GM19328 (cell line): Measurements from ENCODE around the gene FARP2.

Source experiments
- ATAC-seq: cut with Tn5 transposase; IDR thresholded peaks from one replicate; pipeline ENCODE4 v1.9.1; 2021; ENCODE audit warnings: mild to moderate bottlenecking, moderate library complexity; ENCODE audit not compliant: unreplicated experiment

Gene FARP2

DNA sequence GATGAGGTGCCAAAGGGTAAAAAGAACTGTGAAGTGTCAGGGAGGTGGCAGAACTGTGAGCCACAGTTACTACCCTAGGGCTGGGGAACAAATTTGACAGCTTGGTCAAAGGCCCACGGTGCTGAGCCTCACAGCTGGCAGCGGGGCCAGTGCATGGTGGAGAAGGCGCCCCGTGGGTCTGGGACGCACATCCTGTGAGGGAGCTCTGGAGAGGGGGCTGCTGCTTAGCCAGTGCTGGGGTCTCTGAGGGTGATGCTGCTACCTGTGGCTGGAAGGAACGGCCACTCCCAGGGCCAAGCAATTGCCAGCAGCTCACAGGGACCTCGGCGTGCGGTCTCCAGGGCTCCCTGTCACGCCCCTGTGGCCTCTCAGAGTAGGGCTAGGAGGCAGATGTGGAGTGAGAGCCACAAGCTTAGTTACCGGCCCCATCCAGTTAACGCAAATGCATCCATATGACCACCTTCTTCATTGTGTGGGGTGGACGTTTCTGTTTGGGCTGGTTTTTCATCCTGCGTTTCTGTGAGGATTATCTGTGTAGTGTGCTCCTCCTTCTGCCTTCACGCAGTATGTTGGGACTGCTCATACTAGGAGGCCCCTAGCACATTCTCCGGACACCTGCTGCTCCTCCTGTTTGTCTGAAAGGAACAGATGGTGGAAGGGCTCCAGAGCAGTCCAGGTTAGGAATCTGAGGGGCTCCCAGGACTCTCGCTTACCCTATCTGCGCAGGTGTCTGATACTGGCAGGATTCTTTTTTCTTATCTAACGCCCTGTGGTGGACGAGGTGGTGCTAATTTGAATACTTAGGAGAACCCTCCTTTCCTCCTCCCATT lies 126.3 kb downstream of the FARP2 start:
- ATAC-seq = no peak

DNA sequence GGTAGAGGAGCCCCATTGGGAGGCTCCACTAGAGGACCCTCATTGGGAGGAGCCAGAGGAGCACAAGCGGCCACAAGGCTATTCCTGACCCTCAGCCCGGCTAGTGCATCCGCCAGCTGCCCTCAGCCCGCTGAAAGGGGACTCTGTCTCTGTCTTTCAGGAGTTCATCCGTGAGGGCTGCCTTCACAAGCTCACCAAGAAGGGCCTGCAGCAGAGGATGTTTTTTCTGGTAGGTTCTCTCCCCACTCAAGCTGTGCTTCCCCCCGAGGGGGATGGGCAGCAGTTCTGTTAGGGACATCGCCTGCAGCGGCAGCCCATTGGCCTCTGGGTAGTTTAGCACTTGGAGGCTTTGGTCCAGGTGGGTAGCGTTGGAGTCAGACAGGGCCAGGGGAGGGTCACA lies 127.2 kb downstream of the FARP2 start:
- ATAC-seq = no peak

DNA sequence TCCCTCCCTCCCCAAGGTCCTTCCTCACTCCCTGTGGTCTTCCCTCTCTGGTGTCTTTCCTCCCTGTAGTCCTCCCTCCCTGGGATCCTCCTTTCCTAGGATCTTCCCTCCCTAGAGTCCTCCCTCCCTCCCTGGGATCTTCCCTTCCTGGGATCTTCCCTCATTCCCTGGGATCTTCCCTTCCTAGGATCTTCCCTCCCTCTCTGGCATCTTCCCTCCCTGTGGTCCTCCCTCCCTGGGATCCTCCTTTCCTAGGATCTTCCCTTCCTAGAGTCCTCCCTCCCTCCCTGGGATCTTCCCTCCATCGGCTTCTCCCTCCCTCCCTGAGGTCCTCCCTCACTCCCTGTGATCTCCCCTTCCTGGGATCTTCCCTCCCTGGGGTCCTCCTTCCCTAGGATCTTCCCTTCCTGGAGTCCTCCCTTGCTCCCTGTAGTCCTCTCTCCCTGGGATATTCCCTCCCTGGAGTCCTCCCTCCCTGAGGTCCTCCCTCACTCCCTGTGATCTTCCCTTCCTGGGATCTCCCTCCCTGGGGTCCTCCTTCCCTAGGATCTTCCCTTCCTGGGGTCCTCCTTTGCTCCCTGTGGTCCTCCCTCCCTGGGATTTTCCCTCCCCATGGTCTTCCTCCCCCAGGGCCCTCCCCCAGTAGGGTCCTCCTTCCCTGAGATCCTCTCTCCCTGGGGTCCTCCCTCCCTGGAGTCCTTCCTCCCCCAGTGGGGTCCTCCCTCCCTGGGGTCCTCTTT lies 129.3 kb downstream of the FARP2 start:
- ATAC-seq = no peak

DNA sequence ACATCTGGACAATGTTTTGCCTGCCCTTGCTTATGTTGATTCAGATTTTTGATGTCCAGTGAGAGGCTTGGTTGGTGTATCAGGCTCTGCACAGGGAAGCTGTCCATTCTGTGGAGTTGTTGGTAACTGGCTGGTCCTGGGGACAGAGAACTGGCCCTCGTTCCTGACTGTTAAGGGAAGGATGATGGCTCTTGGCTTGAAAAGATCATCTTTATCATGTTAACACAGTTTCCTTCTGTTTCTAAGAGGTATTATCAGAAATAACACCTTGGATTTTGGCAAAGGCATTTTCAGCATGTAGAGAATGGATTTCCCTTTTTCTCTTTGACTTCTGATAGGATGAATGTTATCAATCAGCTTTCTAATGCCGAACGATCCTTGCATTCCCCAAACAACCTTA lies 133.0 kb downstream of the FARP2 start:
- ATAC-seq = no peak

DNA sequence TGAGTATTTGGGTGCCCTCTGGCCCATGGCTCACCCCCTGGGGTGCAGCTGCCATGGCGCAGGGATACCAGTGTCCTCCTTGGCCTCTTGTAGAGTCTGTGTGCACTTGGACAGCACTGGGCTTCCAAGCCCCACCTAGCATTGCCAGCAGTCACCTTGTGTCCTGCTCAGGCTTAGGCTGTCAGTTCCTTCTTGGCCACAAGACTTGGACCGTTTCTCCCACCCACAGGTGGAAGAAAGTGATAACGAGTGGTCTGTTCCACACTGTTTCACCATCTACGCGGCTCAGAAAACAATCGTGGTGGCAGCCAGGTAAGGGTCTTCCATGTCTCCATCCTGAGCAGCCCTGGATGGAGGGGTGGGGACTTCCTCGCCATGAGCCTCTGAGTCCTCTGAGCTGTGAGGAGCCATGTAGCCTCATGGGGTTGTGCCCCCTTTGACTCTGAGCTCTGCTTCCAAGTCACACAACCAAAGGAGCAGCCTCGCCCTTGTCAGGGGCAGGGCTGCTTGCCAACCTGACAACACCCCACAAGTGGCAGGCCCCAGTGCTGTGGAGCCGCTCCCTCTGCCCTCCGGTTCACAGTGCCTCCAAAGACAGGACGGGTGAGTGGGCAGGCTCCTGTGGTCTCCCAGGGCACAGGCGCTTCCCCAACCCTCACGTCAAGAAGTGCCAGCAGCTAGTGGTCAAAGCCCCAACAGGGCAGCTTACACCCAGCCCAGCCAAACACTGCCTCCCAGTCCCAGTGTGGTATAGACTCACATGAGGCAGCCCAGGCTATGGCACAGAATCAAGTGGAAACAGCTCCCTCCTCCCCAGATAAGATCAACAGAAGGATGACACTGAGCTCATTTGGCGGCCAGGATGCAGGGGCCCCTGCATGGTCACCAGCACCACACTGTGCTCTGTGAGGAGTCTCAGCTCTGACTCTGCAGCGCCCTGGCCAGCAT lies 133.9 kb downstream of the FARP2 start:
- no peak for ATAC-seq

DNA sequence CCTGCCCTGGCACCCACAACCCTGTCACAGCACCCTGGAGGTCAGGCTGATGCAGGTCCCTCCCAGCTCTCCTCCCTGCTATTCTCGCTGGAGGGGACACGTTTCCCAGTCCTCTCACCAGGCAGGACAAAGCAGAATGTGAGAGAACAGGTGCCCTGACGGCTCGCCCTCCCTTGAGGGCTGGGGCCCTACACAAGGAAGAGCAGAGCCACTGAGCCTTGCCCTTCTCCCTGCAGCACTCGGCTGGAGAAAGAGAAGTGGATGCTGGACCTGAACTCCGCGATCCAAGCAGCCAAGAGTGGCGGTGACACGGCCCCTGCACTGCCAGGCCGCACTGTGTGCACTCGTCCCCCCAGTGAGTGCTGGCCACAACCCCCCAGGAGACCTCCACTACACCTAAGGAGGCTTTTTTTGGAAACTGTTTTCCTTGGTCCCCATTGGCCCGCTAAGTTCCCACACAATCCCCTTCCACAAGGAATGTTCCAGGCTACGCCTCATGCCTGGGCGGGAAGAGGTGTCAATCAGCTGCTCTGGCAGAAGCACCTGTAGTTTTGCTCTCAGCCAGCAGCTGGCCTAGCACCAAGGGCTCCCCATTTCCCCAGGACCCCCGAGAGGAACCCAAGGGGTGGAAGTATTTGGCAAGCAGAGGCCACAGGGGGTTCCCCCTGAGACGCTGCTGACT lies 134.9 kb downstream of the FARP2 start:
- ATAC-seq = no peak

DNA sequence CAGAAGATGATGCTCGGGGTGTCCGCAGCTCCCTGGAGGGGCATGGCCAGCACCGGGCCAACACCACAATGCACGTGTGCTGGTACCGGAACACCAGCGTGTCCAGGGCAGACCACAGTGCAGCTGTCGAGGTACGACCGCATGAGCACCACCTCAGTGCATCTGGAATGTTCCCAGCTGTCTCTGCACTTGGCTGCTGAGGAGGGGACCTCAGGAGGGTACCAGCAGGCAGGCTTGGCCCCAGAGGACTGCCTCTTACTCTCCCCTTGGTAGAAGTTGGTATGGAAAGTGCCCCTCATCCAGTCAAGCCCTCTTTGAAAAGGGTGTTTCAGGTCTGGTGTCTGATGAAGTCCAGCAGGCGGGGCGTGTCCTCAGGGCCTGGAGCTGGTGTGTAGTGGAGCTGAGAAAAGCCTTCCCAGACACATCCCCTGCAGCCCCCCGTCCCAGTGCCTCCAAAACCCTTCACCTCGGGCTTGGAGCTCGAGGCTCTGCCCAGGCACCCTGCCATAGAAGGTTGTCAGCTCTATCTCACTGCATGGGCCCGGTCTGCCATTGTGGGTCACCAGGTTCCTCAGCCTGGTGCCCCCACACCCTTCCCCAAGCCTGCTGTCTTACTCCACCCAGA lies 135.6 kb downstream of the FARP2 start:
- ATAC-seq = no peak

DNA sequence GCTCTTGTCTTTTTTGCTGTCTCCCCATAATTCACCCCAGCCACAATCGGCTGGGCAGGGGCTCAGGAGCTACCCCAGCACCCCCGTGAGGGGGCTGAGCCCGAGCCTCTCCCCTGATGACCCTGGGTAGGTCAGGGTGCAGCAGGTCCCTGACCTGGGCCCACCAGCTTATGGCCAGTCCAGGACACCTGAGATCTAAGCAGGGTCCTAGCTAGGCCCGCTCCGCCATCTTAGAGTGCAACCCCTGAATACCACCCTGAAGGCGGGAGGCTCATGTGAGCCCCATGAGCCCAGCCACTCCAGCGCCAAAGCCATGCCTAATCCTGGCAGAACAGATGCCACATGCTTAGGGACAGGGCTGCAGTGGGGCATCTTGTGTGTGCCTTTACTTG lies 136.1 kb downstream of the FARP2 start:
- ATAC-seq = no peak

DNA sequence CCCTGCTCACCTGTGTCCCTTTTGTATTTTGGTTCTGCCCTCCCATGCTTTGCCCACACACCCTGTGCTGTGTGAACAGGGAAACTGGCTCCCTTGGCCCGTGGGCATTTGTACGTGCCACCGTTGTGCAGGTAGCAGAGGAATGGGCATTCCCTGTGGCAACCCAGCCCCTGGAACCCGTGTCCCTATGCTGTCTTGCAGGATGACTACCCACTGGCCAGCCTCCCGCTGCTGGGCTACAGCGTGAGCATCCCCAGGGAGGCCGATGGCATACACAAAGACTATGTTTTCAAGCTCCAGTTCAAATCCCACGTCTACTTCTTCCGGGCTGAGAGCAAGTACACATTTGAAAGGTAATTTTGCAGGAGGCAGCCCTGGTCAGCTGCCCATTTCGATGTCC lies 137.0 kb downstream of the FARP2 start:
- ATAC-seq = no peak

DNA sequence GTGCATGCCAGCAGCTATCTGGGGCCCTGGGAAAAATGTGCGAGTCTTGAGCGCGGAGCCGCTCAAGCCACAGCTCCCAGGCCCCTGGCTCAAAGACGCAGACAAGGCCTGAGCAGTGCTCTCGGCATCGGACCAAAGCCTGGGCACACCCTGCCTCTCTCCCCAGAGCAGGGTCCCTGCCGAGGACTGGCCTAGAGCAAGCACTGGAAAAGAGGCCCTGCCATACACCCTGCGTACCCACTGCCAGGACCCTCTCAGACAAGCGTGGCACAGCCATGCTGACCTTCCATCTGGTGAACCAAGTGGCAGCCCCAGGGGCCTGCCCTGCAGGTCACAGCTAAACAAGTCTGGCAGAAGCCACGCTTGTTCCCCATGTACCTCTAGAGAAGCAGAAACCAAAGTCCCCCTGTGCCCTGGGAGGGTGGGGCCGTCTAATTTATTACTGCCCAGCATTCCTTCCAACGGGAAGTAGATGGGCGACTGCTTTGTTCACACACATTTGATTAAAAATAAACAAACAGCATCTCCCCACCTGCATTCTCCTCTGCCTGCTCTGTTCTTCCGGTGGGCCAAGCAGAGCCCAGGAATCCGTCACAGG lies 138.3 kb downstream of the FARP2 start:
- no peak for ATAC-seq

DNA sequence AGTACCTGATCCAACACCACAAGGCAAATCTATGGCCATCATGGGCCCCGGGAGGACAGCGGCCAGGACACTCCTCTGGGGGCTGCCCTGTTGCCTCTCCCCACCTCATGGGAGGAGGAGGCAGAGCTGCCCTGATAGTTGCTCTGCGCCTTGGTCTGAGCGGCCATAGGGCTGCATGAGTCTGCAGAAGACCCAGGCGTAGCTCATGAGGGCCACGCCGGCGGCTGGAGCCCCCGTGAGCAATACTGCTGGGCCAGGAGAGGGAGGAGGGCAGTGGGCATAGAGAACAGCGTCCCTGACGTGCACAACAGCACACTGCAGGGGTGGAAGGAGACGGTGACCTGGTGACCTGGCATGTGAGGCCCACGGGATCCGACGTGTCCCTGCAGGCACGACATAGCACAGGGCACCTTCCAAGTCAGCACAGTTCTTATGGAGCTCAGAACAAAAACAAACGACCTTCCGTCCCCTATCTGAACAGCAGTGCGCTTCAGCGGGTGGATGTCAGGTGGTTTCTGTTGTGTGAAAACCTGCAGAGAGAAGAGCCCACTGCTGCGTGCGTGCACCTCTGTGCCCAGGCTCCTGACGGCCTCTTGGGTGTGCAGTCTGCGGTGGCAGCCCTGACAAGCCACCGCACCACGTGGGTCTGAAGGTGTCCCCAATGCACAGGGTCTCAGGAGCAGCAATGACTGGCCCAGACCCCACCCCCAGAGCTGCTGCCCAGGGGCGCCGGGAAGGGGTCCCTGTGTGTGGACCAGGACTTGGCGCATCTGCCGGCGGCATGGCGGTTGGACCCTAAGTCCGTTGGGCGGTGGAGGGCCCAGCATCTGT lies 139.3 kb downstream of the FARP2 start:
- no peak for ATAC-seq

DNA sequence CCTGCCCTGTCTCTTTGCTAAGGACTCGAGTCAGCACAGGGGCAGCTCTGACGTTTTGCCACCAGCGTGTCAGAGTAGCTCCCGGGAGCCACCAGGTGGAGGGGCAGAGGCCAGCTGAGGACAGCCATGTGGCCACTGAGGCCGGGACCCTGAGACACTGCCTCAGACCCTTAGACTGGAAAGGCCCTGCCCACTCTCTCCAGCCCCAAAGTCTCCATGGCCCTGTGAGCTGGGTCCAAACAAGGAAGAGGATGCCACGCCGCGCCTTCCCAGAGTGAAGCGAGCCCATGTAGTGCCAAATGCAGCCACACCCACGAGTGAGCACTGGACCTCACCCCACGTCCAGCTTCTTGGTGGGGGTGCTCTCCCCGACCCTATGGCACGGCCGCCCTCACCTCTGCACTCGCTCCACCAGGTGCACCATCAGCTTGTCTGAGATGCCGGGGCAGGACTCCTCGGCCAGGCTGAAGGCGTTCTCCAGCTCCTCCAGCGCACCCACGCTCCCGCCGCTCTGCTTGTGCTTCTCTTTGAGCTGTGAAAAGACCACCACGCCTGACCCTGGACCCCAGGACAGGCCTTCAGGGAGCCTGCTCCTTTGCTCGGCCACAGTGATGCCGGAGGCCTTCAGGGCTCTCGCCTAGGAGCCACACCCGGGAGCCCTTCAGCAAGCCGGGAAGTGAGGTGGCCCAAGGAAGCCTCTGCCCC lies 140.1 kb downstream of the FARP2 start:
- ATAC-seq = no peak

DNA sequence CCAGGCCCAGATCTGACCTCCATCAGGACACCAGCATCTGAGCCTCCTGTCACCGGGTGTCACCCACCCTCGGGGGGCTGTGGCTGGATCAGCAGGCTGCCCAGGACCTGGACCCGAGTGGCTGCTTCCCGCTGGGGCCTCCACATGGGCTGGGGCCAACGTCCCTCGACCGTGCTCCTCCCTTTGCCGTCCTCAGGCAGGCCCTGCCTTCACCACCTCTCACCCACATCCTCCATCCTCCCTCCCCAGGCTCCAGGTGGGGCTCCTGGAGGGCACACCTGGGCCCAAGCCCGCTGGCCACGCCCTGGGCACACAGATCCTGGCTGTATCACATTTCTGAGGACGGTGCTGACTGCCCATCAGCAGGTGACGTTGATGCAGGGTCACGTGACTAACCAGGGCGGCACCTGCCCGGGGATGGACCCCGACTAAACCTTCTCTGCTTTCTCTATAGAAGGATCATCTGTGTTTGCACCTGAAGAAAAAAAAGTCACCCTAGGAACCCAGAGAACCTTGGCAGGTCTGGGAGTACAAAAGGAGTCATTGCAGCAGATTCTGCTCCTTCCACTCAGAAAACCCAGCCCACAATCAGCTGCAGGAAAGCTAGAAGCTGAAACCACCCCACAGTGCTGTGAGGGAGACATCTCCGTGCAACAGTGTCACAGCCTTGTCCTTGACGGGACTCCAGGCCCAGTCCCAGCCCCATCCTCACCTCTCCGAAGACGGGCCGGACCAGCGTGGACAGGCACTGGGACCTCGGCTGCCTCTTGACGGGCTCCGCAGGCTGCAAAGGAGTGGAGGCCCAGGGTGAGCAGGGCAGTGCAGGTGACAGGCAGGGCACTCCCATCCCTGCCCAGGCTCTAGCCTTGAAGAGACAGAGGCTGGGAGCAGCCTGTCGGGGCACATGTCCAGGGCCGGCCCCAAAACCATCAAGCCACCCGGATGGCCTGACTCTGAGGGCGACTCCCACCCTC lies 141.1 kb downstream of the FARP2 start:
- ATAC-seq = no peak

DNA sequence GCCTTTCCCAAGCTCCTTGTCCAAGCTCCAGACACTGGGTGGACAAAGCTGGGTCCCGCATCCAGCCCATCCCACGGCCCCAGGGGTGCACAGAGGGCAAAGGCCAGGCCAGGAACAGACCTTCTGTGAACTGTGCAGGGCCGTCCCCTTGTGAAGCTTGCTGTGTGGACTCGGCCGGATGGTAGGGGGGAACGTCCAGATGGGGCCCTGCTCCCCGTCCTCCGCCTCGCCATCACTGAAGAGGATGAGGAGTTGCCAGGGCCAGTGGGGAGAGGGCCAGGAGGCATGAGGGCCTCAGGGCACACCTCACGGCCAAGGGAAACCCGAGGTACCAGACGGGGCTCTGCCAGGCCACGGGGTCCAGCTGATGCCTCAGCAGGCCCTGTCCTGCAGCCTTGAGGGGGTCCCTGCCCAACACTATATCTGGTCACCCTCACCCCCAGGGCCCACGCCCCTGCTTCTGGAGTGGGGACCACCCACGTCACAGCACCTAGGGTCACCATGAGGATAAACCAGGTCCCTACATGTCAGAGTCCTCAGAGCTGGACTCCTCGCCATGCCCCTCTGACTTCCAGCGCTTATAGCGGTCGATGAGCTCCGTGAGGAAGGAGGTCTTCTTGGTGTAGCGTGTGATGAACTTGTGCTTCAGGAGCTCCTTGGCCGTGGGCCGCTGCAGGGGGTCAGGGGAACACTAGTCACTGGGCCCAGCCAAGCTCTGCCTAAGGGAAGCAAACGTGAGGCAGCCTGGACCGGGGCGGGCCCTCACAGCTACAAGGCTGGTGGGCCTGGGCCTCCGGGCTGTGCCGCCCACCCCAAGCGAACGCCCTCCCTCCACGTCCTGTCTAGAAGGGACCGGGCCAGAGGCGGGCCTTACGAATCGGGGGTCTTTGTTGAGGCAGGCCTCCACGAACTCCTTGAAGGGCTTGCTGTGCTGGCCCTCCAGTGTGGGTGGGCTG lies 142.3 kb downstream of the FARP2 start:
- no peak for ATAC-seq

DNA sequence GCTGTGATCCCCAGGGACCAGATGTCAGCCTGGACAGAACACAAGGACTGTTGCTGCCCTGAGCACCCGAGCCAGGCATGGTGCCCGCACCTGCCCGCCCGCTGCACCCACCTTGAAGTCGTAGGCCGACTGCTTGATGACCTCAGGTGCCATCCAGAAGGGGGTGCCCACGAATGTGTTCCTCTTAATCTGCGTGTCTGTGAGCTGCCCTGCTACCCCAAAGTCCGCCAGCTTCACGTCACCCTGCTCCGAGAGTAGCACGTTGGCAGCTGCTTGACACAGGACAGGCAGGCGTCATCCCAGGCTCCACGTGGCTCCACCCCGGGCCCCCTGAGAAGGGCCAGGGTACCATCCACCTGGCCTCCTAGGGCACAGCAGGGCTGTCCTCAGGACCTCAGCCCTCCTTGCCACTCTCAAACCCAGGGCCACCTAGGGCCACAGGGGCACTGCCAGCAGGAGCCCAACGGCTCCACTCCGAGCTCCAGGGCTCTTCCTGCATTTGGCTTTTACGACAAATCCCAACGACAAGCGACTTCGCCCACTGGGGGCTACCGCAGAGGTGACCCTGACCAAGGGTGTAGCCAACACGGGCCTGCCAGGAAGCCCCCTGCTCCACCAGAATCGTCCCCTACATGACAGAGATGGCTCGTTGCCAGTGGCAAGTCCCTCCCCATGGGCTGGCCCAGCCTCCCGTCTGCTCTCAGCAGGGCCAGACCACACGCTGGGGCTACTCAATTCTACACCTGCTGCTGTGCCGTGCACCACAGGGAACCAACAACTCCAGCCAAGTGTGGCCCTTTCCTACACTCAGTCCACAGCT lies 143.3 kb downstream of the FARP2 start:
- ATAC-seq = no peak
